ENCODE results near the gene TOX2. TPM values are rescaled to one million over a fixed set of nuclear protein-coding genes. Genes with fewer than 3 reads are reported as not detected.

The TOX2 gene
- total RNA-seq, 1 donor = 5.2 TPM

DNA sequence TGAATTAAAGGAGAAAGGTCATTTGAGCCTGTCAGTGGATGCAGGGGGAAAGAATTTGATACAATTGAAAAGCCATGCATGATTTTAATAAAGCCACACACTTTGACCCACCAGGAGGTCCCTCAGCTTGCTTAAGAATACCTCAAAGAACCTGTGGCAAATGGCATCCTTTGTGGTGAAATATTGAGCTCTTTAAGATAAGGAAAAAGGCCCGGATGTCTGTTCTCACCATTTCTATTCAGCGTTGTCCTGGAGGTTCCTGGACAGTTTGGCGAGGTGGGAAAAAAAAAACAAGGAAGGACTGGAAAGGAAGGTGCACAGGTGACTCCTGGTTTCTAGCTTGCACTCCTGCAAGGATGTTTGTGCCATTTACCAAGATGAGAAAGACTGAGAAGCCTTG is 91.0 kb downstream of the TOX2 start:
- H3K4me3 ChIP-seq (ENCODE audit: low read depth, low read length) = no peak overlapping the region
- no peak for DNase-seq (ENCODE audit: low read depth)
- TF ChIP-seq, protein P1, sequence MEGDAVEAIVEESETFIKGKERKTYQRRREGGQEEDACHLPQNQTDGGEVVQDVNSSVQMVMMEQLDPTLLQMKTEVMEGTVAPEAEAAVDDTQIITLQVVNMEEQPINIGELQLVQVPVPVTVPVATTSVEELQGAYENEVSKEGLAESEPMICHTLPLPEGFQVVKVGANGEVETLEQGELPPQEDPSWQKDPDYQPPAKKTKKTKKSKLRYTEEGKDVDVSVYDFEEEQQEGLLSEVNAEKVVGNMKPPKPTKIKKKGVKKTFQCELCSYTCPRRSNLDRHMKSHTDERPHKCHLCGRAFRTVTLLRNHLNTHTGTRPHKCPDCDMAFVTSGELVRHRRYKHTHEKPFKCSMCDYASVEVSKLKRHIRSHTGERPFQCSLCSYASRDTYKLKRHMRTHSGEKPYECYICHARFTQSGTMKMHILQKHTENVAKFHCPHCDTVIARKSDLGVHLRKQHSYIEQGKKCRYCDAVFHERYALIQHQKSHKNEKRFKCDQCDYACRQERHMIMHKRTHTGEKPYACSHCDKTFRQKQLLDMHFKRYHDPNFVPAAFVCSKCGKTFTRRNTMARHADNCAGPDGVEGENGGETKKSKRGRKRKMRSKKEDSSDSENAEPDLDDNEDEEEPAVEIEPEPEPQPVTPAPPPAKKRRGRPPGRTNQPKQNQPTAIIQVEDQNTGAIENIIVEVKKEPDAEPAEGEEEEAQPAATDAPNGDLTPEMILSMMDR (IDR thresholded peaks at IDR 0.05; ENCODE audit: insufficient read depth, low read length) = no peak

DNA sequence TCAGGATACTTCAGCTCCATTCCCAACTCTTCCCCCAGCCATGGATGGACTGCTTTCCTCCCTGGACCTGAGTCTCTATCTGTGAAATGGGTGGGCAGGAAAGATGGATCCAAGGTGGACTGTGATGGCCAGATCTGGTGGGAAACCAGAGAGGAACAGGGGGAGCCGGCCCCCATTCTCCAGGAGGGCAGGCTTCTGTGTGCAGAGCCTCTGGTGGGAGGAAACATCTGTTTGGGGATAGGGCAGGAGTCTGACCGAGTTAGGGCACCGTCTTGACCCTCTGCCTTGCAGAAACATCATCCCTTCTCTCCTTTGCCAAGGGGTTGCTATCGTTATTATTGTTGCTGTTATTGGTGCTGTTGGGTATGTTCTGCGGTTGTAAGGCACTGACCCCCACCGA is 91.5 kb downstream of the TOX2 start:
- no peak overlapping the region for H3K4me3 ChIP-seq (ENCODE audit: low read depth, low read length)
- no peak for DNase-seq (ENCODE audit: low read depth)
- TF ChIP-seq, protein P1 (IDR thresholded peaks at IDR 0.05; ENCODE audit: insufficient read depth, low read length) = no peak

DNA sequence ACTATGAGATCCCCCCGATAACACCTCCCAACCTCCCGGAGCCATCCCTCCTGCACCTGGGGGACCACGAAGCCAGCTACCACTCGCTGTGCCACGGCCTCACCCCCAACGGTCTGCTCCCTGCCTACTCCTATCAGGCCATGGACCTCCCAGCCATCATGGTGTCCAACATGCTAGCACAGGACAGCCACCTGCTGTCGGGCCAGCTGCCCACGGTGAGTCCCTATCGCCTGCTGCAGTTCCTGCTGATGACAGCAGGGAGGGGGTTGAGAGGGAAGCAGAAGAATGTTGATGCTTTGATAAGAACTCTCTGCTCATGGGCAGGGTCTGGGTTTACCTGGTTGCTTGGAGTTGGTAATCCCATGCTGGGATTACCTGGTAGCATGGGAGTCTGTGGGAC is 91.9 kb downstream of the TOX2 start:
- no peak overlapping the region for H3K4me3 ChIP-seq (ENCODE audit: low read depth, low read length)
- DNase-seq (ENCODE audit: low read depth) = no peak
- TF ChIP-seq, protein P1 (IDR thresholded peaks at IDR 0.05; ENCODE audit: insufficient read depth, low read length) = no peak

DNA sequence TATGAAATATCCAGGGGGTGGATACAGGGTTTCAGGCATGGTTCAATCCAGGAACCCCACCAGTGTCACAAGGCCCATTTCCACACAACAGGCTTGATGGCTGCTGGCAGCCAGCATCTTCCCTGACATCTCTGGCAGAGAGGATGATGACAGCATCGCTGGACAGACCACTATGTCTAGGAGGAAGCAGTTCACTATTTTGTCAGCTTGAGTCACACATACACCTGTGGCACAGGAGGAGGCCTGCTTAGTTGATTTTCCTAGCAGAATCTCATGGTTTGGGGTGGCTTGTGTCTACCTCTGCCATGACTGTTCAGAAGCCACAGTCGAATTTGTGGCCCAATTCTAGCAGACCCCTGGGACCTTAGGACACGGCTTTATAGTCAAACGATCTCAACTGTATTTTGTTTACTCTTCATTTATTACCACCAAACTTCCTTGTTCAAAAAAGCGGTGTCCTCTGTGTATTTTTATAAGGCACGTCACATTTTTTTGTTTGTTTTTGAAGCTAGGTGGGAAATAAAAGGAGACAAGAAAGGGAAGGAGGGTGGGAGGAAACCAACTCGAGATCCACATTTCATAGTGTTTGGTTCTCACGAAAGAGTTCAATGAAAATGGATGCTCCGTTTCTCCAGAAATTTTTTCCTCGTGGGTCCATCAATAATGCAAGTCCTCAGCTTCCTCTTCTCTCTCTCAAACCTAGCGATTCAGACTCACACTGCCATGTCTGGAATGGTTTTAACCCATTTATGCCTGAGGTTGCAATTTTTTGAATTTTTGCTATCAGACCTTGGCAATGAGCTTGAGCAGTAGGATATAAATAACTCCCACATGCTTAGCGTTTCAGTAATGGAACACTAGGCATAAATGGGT is 94.4 kb downstream of the TOX2 start:
- DNase-seq (ENCODE audit: low read depth) = no peak
- TF ChIP-seq, protein P1 (IDR thresholded peaks at IDR 0.05; ENCODE audit: insufficient read depth, low read length) = no peak

DNA sequence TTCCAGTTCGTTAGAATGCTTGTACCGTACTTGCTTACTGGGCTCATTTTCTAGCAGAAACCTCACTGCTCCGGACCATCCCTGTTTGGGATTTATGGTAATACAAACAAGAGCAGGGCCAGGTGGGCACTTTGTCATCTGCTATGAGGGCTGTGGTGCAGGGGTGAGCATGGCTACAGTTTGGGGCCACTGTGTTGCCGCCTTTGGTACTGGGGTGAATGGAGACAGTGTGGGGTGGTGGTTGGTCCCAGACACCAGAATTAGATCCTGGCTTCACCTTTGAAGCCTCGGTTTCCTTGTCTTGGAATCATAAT is 95.0 kb downstream of the TOX2 start:
- TF ChIP-seq, protein P1 (IDR thresholded peaks at IDR 0.05; ENCODE audit: insufficient read depth, low read length) = no peak
- no peak for DNase-seq (ENCODE audit: low read depth)
- no peak overlapping the region for H3K4me3 ChIP-seq (ENCODE audit: low read depth, low read length)

More for the DNA sequence above, 94.4 kb downstream of the TOX2 start:
- no peak overlapping the region for H3K4me3 ChIP-seq (ENCODE audit: low read depth, low read length)

DNA sequence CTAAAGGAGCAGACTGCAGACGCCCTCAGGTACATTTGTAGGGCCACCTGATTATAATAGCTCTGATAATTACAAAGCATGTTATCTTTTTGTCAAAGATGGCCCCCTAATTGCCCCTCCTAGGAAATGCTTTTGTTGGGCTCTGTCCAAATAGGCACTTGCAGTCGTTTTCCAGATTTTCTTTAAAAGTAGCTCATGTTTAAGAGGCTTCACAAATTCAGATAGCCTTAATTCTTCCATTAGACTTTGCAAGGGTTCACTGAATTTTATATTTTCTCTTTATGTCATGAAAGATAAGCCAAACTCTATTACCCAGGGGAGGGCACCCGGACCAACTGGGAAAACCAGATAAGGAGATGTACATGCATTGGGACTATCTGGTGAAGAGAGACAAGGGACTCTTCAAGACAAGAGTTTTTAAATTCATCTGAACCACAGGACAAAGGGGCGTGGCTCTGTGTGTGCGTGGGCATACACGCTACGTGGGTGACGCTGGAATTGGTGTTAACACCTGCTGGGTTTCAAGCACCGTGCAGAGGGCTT is 95.6 kb downstream of the TOX2 start:
- TF ChIP-seq, protein P1 (IDR thresholded peaks at IDR 0.05; ENCODE audit: insufficient read depth, low read length) = no peak
- no peak overlapping the region for H3K4me3 ChIP-seq (ENCODE audit: low read depth, low read length)
- DNase-seq (ENCODE audit: low read depth) = no peak
